Dedifferentiated amniotic fluid mesenchymal stem cell (primary cell): ENCODE data around the gene FHOD3.
"Not testable (repeated sequence)": the region's sequence is repeated elsewhere in the genome, so short reads cannot be mapped to it uniquely, and the experiment has no call there.

Experiments used
- DNase-seq: peaks from one replicate; pipeline ENCODE4 v3.0.0-alpha.2; 2016; ENCODE audit errors: extremely low spot score

The FHOD3 gene

GRCh38 chr18:36350839-36351469 lies 53.4 kb downstream of the FHOD3 start:
- no peak for DNase-seq

GRCh38 chr18:36352384-36352783 lies 54.9 kb downstream of the FHOD3 start:
- DNase-seq, result peak; percentile 74

- peak; percentile 20 for DNase-seq
Measured at GRCh38 chr18:36354989-36355388, 57.5 kb downstream of the FHOD3 start.

- DNase-seq, result no peak
Measured at GRCh38 chr18:36355511-36355910, 58.0 kb downstream of the FHOD3 start.

GRCh38 chr18:36356741-36357140 lies 59.2 kb downstream of the FHOD3 start:
- DNase-seq, result not testable (repeated sequence)

DNA sequence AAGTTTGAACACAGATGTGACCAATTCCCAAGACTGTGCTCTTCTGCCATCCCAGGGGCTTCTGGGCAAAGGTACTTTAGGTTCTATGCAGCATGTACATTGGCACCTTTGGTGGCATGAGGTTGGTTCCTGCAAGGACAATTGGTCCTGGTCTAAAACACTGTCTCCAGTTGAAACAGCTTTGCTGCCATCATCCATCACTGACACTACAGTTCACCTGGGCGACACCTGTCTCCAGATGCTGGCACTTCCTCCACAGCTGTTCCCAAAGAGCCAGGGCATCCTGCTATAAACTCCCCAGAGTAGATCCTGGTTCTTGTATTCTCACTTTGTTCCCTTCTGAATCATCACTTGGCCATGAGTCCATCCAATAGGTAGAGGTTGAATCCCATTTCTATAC lies 60.6 kb downstream of the FHOD3 start:
- no peak for DNase-seq

GRCh38 chr18:36360256-36360909 lies 62.9 kb downstream of the FHOD3 start:
- DNase-seq, result no peak

- no peak for DNase-seq
Measured at GRCh38 chr18:36364911-36365624, 67.6 kb downstream of the FHOD3 start.

GRCh38 chr18:36365836-36366775 lies 68.6 kb downstream of the FHOD3 start:
- DNase-seq, result no peak

DNA sequence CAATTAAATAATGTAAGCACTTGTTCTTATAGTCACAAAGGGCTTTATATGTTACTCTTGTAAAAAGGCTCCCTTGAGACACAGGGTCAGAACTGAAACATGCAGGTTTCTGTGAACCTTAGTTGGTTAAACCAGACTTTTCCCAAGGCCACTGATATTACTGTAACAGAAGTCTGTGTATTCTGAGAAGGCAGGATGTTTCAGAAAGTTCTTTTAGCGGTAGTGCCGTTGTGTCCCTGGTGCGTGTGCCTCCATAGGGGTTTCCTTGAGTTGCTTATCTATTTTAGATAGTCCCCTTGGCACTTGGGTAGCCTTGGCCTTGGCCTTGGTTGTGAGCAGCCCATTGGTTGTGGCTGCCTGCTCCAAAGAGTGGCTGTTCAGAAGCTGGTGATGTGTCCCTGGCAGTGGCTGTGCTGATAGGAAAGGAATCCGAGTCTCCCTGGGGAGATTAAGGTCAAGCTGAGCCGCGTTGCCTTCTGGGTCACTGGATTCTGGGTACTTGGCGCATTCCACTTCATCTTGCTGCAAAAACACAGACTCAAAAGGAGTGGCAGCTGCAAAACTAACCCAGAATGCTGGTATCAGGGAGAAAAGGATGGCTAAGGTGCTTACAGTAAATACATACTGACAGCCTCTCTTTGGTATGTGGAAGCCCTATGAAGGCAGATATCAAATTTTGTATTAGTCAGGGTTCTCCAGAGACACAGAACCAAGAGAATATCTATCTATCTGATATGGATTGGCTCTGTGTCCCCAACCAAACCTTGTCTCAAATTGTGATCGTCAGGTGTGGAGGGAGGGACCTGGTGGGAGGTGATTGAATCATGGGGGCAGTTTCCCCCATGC lies 69.7 kb downstream of the FHOD3 start:
- no peak for DNase-seq

- DNase-seq, result no peak
Measured at GRCh38 chr18:36368889-36369288, 71.4 kb downstream of the FHOD3 start.

GRCh38 chr18:36372903-36373311 lies 75.4 kb downstream of the FHOD3 start:
- no peak for DNase-seq

- DNase-seq, result no peak
Measured at GRCh38 chr18:36374262-36374661, 76.7 kb downstream of the FHOD3 start.

- DNase-seq, result no peak
Measured at GRCh38 chr18:36375118-36375517, 77.6 kb downstream of the FHOD3 start.

DNA sequence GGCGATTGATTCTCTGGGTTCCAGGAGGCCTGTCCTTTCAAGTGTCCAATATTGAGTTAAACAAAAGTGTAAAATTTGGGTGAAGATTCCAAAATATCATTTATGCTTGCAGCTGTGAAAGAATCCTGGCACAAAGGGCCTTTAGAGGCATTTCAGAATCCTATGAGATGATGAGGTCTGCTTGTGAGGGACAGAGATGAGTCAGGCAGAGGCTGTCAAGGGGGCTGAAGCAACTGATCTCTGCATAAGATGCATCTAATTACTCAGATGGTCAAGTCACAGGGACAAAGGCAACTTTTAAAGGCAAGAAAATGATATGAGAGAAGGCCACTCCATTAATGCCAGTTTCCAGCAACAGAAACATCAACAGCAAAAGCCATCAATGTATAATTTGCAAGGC lies 78.8 kb downstream of the FHOD3 start:
- no peak for DNase-seq

DNA sequence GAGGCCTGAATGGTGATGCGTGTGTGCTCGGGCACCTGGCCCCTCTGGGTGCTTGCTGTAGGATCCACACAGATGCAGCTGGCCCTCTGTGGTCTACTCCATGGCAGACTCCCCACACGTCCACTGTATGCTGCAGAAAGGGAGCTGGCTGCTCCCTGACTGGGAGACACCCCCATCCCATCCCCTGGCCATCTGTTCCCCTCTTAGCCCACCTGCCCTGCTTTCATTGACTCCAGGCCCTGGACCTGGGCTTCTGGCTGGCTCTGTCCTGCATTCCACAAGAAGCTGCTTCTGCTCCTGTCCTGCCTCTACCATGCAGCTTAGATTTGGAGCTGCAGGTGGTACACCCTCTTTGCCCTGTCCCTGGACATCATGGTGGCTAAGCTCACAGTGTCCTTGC lies 80.1 kb downstream of the FHOD3 start:
- no peak for DNase-seq

DNA sequence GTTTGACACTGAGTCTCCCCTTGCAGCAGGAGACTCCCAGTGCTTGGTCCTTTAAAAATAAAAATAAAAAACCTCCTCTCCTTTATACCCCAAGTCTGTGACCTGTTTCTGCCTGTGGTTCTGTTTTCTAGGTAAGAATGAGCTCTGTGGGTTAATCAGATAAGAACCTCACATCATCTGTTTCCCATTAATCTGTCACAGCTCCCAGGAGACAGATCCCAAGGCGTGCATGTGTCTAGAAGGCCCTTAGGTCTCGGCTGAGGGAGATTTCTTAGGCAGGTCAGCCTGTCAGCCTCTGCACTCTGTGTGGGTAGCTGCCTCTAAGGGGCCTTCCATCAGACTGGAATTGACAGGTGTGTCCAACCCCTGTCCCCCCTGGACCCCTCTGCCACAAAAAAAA lies 80.7 kb downstream of the FHOD3 start:
- DNase-seq, result no peak

DNA sequence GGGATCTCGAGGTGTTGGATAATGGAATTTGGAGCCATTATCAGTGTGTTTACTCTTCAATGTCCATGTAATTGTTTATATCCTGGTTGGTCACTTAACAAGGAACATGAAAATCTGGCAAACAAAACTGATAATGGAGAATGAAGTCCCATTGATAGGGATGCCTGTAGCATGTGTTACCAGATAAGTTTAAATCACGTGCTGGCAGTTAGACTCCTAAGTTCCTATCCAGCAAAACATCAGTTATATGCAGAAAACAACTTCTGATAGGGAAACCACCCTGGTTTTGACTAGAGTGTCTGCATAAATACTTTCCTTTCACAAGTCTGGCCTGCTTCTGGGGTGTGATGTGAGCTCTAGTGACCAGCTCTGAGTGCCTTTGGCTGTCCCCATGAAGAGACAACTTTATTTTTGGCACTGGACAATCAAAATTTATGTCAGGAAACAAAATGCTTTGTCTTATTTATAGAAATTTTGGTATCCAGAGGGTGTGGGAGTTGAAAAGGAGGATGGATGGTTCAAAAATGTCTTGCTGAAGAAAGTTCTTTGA lies 82.0 kb downstream of the FHOD3 start:
- no peak for DNase-seq

DNA sequence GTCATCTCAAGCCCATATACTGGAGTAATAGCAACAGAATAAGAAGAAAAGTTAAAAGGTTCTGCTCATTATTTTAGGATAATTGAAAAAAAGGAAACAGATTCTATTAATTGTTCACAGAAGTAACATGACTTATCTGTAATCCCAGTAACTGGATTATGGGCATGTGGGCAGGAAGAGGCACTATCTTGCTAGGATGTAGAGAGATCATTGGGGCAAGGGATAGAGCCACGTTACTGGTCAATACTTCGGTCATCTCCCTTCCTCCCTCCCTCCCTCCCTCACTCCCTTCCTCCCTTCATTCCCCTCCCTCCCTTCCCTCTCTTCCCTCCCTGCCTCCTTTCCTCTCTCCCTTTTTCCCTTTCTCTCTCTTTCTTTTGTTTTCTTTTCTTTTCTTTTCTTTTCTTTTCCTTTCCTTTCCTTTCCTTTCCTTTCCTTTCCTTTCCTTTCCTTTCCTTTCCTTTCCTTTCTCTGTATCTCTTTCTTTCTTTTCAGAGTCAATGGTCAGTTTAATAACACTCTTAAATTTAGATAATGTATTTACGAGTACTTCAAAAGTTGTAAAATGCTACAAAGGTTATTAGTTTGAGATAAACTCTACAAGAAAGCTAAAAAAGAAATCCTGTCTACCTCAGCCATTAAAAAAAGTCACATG lies 82.8 kb downstream of the FHOD3 start:
- DNase-seq, result no peak

GRCh38 chr18:36381075-36381474 lies 83.6 kb downstream of the FHOD3 start:
- no peak for DNase-seq
